ENCODE data around the gene SYT9. TPM values are rescaled to one million over a fixed set of nuclear protein-coding genes. Genes with fewer than 3 reads are reported as not detected.

Gene SYT9
- total RNA-seq, 1 donor, result 0.10 TPM

- peaks cover 30% of the 10 kb centered on the region for H3K27me3 ChIP-seq (ENCODE audit: insufficient read depth, low read length)
- no peaks in the 10 kb centered on the region for H3K4me1 ChIP-seq (ENCODE audit: insufficient read depth, low read length)
- no peaks in the 10 kb centered on the region for H3K9me3 ChIP-seq (ENCODE audit: low read depth, low read length)
- no peak overlapping the region for H3K4me3 ChIP-seq (ENCODE audit: low read length)
These were observed 6.0 kb downstream of the SYT9 start for GRCh38 chr11:7257724-7258123.

DNA sequence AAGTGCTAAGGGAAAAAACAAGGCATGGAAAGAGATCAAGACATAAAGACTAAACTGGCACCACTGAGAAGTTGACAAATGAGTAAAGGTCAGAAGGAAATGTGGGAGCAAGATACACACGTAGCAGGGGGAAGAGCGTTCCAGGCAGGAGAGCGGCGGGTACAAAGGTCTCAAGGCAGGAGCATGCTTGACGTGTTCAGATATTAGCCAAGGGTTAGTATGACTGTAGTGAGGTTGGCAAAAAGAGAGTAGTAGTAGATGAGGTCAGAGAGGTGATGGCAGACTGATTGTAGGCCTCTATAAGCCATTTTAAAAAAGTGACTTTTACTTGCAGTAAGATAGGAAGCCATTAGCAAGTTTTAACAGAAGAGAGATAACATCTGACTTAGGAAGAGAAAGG lies 9.9 kb downstream of the SYT9 start:
- H3K9me3 ChIP-seq (ENCODE audit: low read depth, low read length), result no peaks in the 10 kb centered on the region
- no peaks in the 10 kb centered on the region for H3K4me1 ChIP-seq (ENCODE audit: insufficient read depth, low read length)
- H3K4me3 ChIP-seq (ENCODE audit: low read length), result no peak overlapping the region
- H3K27me3 ChIP-seq (ENCODE audit: insufficient read depth, low read length), result peaks cover 3% of the 10 kb centered on the region

- Histone ChIP-seq H3K9me3 (ENCODE audit: low read depth, low read length) (no peaks in the 10 kb centered on the region), H3K4me3 (ENCODE audit: low read length) (no peak overlapping the region), H3K4me1 (ENCODE audit: insufficient read depth, low read length) (no peaks in the 10 kb centered on the region), H3K27me3 (ENCODE audit: insufficient read depth, low read length) (peaks cover 3% of the 10 kb centered on the region)
These were observed 11.0 kb downstream of the SYT9 start for GRCh38 chr11:7262672-7263071.

- Histone ChIP-seq H3K9me3 (ENCODE audit: low read depth, low read length) (no peaks in the 10 kb centered on the region), H3K4me3 (ENCODE audit: low read length) (no peak overlapping the region), H3K27me3 (ENCODE audit: insufficient read depth, low read length) (no peaks in the 10 kb centered on the region), H3K4me1 (ENCODE audit: insufficient read depth, low read length) (no peaks in the 10 kb centered on the region)
These were observed 12.1 kb downstream of the SYT9 start for GRCh38 chr11:7263842-7264241.

GRCh38 chr11:7268758-7269157 lies 17.1 kb downstream of the SYT9 start:
- H3K9me3 ChIP-seq (ENCODE audit: low read depth, low read length), result no peaks in the 10 kb centered on the region
- no peaks in the 10 kb centered on the region for H3K4me1 ChIP-seq (ENCODE audit: insufficient read depth, low read length)
- no peaks in the 10 kb centered on the region for H3K27me3 ChIP-seq (ENCODE audit: insufficient read depth, low read length)
- H3K4me3 ChIP-seq (ENCODE audit: low read length), result no peak overlapping the region

DNA sequence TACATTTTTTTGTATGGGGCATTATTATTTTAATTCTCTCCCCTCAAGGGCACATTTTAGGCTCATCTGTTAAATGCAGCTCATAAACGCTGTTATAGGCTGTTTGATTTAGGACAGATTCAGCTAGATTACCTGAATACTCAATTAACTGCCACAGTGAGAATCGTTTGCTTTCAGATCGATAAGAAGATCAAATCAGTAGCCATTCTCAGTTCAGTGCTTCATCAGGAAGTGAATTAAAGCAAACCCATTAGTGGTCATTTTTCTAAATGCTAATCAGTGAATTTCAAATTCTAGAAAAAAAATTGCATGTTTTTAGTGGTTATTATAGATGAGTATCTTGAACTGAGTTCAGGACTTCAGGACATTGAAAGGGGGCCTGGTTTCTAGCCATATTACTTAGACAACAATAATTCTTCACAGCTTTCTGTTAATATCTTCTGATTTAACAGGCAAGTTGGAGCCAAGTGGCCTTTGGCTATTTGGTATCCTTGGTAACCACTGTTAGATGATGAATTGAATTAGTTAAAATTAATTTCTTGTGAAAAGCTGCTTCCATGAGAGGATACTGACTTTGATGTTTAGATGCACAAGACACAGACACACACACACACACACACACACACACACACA lies 18.6 kb downstream of the SYT9 start:
- no peaks in the 10 kb centered on the region for H3K9me3 ChIP-seq (ENCODE audit: low read depth, low read length)
- no peak overlapping the region for H3K4me3 ChIP-seq (ENCODE audit: low read length)
- H3K4me1 ChIP-seq (ENCODE audit: insufficient read depth, low read length), result no peaks in the 10 kb centered on the region
- no peaks in the 10 kb centered on the region for H3K27me3 ChIP-seq (ENCODE audit: insufficient read depth, low read length)

GRCh38 chr11:7272373-7272772 lies 20.7 kb downstream of the SYT9 start:
- Histone ChIP-seq H3K4me1 (ENCODE audit: insufficient read depth, low read length) (no peaks in the 10 kb centered on the region), H3K27me3 (ENCODE audit: insufficient read depth, low read length) (no peaks in the 10 kb centered on the region), H3K9me3 (ENCODE audit: low read depth, low read length) (no peaks in the 10 kb centered on the region), H3K4me3 (ENCODE audit: low read length) (no peak overlapping the region)

GRCh38 chr11:7275133-7275532 lies 23.4 kb downstream of the SYT9 start:
- Histone ChIP-seq H3K4me3 (ENCODE audit: low read length) (no peak overlapping the region), H3K27me3 (ENCODE audit: insufficient read depth, low read length) (no peaks in the 10 kb centered on the region), H3K9me3 (ENCODE audit: low read depth, low read length) (no peaks in the 10 kb centered on the region), H3K4me1 (ENCODE audit: insufficient read depth, low read length) (no peaks in the 10 kb centered on the region)

- Histone ChIP-seq H3K9me3 (ENCODE audit: low read depth, low read length) (no peaks in the 10 kb centered on the region), H3K4me3 (ENCODE audit: low read length) (no peak overlapping the region), H3K4me1 (ENCODE audit: insufficient read depth, low read length) (no peaks in the 10 kb centered on the region), H3K27me3 (ENCODE audit: insufficient read depth, low read length) (peaks cover 4% of the 10 kb centered on the region)
These were observed 26.7 kb downstream of the SYT9 start for GRCh38 chr11:7278314-7278917.

GRCh38 chr11:7279676-7280075 lies 28.0 kb downstream of the SYT9 start:
- Histone ChIP-seq H3K27me3 (ENCODE audit: insufficient read depth, low read length) (peaks cover 4% of the 10 kb centered on the region), H3K9me3 (ENCODE audit: low read depth, low read length) (no peaks in the 10 kb centered on the region), H3K4me1 (ENCODE audit: insufficient read depth, low read length) (no peaks in the 10 kb centered on the region), H3K4me3 (ENCODE audit: low read length) (no peak overlapping the region)

- Histone ChIP-seq H3K27me3 (ENCODE audit: insufficient read depth, low read length) (peaks cover 4% of the 10 kb centered on the region), H3K4me3 (ENCODE audit: low read length) (no peak overlapping the region), H3K4me1 (ENCODE audit: insufficient read depth, low read length) (no peaks in the 10 kb centered on the region), H3K9me3 (ENCODE audit: low read depth, low read length) (no peaks in the 10 kb centered on the region)
These were observed 29.4 kb downstream of the SYT9 start for GRCh38 chr11:7281079-7281478.

- Histone ChIP-seq H3K9me3 (ENCODE audit: low read depth, low read length) (no peaks in the 10 kb centered on the region), H3K4me1 (ENCODE audit: insufficient read depth, low read length) (no peaks in the 10 kb centered on the region), H3K4me3 (ENCODE audit: low read length) (no peak overlapping the region), H3K27me3 (ENCODE audit: insufficient read depth, low read length) (peaks cover 4% of the 10 kb centered on the region)
These were observed 30.1 kb downstream of the SYT9 start for GRCh38 chr11:7281809-7282208.

- H3K9me3 ChIP-seq (ENCODE audit: low read depth, low read length), result no peaks in the 10 kb centered on the region
- no peak overlapping the region for H3K4me3 ChIP-seq (ENCODE audit: low read length)
- H3K27me3 ChIP-seq (ENCODE audit: insufficient read depth, low read length), result peaks cover 7% of the 10 kb centered on the region
- no peaks in the 10 kb centered on the region for H3K4me1 ChIP-seq (ENCODE audit: insufficient read depth, low read length)
These were observed 34.5 kb downstream of the SYT9 start for GRCh38 chr11:7286178-7286577.

DNA sequence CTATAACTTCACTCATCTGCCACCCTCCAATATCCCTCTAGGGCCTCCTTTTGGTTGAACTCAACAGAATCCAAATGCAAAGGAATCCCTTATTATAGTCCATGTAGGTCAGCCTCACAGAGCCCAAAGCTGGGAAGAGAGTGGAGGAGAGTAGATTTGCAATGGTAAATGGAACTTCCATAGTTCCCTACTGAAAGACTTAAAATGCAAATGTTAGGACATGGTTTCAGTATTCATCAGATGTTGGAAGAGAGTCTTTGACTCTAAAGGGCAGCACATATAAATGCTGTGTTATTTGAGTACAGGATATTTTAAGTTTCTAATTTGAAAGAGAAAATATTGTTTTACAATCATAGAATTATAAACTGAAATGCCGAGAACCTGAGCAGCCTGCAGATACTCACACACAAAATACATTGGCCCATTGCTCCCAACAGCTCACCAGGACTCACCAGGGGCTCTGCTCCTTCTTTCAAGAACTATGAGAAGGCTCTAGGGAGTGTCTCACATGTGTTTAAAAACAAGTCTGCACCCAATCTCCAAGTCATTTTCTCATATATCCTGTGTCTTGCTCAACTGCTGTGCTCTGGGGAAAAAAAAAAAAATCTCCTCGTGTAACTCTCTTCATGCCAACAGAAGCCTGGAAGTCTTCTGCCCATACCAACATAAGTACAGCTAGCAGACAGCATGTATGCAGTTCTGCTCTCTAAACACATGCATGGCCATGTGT lies 39.6 kb downstream of the SYT9 start:
- Histone ChIP-seq H3K4me3 (ENCODE audit: low read length) (no peak overlapping the region), H3K9me3 (ENCODE audit: low read depth, low read length) (no peaks in the 10 kb centered on the region), H3K27me3 (ENCODE audit: insufficient read depth, low read length) (peaks cover 3% of the 10 kb centered on the region), H3K4me1 (ENCODE audit: insufficient read depth, low read length) (no peaks in the 10 kb centered on the region)

DNA sequence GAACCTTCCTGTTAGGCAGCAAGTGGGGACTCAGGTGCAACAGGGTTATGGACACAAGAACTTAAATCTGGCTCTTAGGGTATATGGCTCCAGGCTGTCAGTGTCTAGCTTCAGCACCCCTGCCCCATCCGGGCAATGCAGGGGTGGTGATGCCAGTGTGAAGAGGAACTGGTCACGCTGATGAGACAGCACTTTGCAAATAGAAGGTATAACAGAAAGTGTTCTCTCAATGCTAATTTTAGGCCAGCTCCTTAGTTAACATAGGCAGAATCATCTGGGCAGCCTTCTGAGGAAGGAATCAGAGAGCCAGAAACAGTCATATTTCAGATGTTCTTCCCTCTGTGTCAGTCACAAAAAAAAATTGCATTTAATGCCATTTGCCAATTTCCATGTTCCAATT lies 41.2 kb downstream of the SYT9 start:
- Histone ChIP-seq H3K27me3 (ENCODE audit: insufficient read depth, low read length) (peaks cover 3% of the 10 kb centered on the region), H3K4me3 (ENCODE audit: low read length) (no peak overlapping the region), H3K4me1 (ENCODE audit: insufficient read depth, low read length) (no peaks in the 10 kb centered on the region), H3K9me3 (ENCODE audit: low read depth, low read length) (no peaks in the 10 kb centered on the region)

DNA sequence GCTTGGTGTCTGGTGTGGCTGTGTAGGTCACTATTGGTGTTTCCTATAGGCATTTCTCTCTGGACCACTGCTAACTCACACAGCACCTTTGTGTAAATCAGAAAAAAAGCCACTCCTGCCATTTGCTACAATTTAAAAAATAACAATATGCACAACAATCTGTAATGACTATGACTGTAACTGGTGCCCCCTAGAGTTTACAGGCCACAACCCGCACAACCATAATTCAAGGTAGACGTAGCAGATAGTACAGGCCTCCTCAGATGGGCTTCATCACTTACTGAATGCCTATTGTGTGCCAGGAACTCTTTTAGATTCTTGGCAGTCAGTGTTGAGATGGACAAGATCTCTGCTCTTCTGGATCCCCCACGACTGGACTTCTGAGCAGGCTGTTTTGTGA lies 47.7 kb downstream of the SYT9 start:
- Histone ChIP-seq H3K27me3 (ENCODE audit: insufficient read depth, low read length) (no peaks in the 10 kb centered on the region), H3K9me3 (ENCODE audit: low read depth, low read length) (no peaks in the 10 kb centered on the region), H3K4me3 (ENCODE audit: low read length) (no peak overlapping the region), H3K4me1 (ENCODE audit: insufficient read depth, low read length) (no peaks in the 10 kb centered on the region)
